Keratinocyte (primary cell): ENCODE measurements around the gene SLCO3A1. TPM values are rescaled to one million over a fixed set of nuclear protein-coding genes. Genes with fewer than 3 reads are reported as not detected.

Source experiments
- DNase-seq: peaks from one replicate; pipeline ENCODE4 v3.0.0-alpha.2; 2011; ENCODE audit warnings: low read depth, missing footprints, low spot score
- FAIRE-seq: peaks from 2 replicates; lab custom pipeline; 2011; peaks lifted over from hg19 to GRCh38; lab: Jason Lieb, UNC
- H2AFZ ChIP-seq: 2 replicates; pipeline ENCODE4 v1.6.0; 2012; ENCODE audit warnings: low read length, control low read depth, inconsistent platforms; ENCODE audit not compliant: control insufficient read depth
- H3K27ac ChIP-seq: 2 replicates; pipeline ENCODE4 v1.5.1; 2011; ENCODE audit warnings: low read length; ENCODE audit not compliant: control insufficient read depth, insufficient read depth
- H3K27me3 ChIP-seq: 3 replicates; pipeline ENCODE4 v1.6.0; 2011; ENCODE audit warnings: low read length; ENCODE audit not compliant: control insufficient read depth, insufficient read depth; ENCODE audit errors: extremely low read depth
- H3K36me3 ChIP-seq, 2 experiments: 2 replicates in 1 of 2; 3 replicates in 1 of 2; pipeline ENCODE4 v1.5.1; 2011; ENCODE audit warnings: low read length in 2 of 2, mild to moderate bottlenecking in 1 of 2; ENCODE audit not compliant: control insufficient read depth in 2 of 2, insufficient read depth in 2 of 2; ENCODE audit errors: extremely low read depth in 1 of 2
- H3K4me1 ChIP-seq: 3 replicates; pipeline ENCODE4 v1.5.1; 2011; ENCODE audit warnings: low read length; ENCODE audit not compliant: control insufficient read depth, insufficient read depth; ENCODE audit errors: extremely low read depth
- H3K4me2 ChIP-seq: 3 replicates; pipeline ENCODE4 v1.6.0; 2011; ENCODE audit warnings: low read depth, low read length; ENCODE audit not compliant: control insufficient read depth, insufficient read depth; ENCODE audit errors: extremely low read depth
- H3K4me3 ChIP-seq, 3 experiments: fragments of 200-600 bp in 1 of 3; sonication (generic) in 1 of 3; 2 replicates in 2 of 3; 3 replicates in 1 of 3; pipeline ENCODE4 v1.5.1; 2011 to 2016; ENCODE audit warnings: low read length in 3 of 3, mild to moderate bottlenecking in 3 of 3, control low read depth in 2 of 3, inconsistent platforms in 1 of 3, low read depth in 1 of 3, mixed read lengths in 1 of 3, mixed run types in 1 of 3, moderate library complexity in 1 of 3; ENCODE audit not compliant: control insufficient read depth in 2 of 3, insufficient read depth in 2 of 3; ENCODE audit errors: extremely low read depth in 1 of 3
- H3K79me2 ChIP-seq: 2 replicates; pipeline ENCODE4 v1.6.0; 2012; ENCODE audit warnings: low read length; ENCODE audit not compliant: control insufficient read depth, insufficient read depth
- H3K9ac ChIP-seq: 3 replicates; pipeline ENCODE4 v1.6.0; 2011; ENCODE audit warnings: low read length; ENCODE audit not compliant: control insufficient read depth, insufficient read depth; ENCODE audit errors: extremely low read depth
- H3K9me1 ChIP-seq: 3 replicates; pipeline ENCODE4 v1.6.0; 2011; ENCODE audit warnings: low read length; ENCODE audit not compliant: control insufficient read depth, insufficient read depth; ENCODE audit errors: extremely low read depth
- H3K9me3 ChIP-seq: 2 replicates; pipeline ENCODE4 v1.5.1; 2012; ENCODE audit warnings: low read depth, low read length; ENCODE audit not compliant: control insufficient read depth
- H4K20me1 ChIP-seq: 3 replicates; pipeline ENCODE4 v1.6.0; 2011; ENCODE audit warnings: low read length; ENCODE audit not compliant: control insufficient read depth, insufficient read depth; ENCODE audit errors: extremely low read depth
- EZH2 ChIP-seq: IDR thresholded peaks from one replicate; pipeline ENCODE4 v1.6.1; 2012; ENCODE audit warnings: inconsistent platforms, mild to moderate bottlenecking, low read length, moderate library complexity
- dilution Hi-C: fragments of 300-500 bp; cut with MboI; formaldehyde crosslinking; loops from one replicate; pipeline ENCODE4 v1.7.0; 2020; ENCODE audit warnings: low sequenced_read_pairs; ENCODE audit not compliant: extremely low pct_ligation_motif_present
- polyA plus RNA-seq, 5 experiments: library from polyadenylated mRNA; depleted of rRNA in 3 of 5; stranded (reverse) in 3 of 5; stranded (forward) in 1 of 5; unstranded in 1 of 5; fragments of >200 nt; gene quantifications; 1 replicate in 1 of 5; 2 replicates in 3 of 5; 3 replicates in 1 of 5; pipeline versions ENCODE4 v1.2.1 to v1.2.3, GENCODE V29; 2011 to 2012; ENCODE audit warnings: missing spikeins in 2 of 5, low read depth in 1 of 5, low replicate concordance in 1 of 5
- TF ChIP-seq, protein P1 (sequence below), 3 experiments: IDR thresholded peaks in 1 of 3; conservative IDR thresholded peaks in 1 of 3; optimal IDR thresholded peaks in 1 of 3; 2 replicates in 2 of 3; 3 replicates in 1 of 3; pipeline versions ENCODE3 to v1.5.1; 2011; ENCODE audit warnings: low read length in 3 of 3, mild to moderate bottlenecking in 3 of 3, moderate library complexity in 2 of 3, control low read depth in 1 of 3, inconsistent platforms in 1 of 3; ENCODE audit not compliant: insufficient read depth in 2 of 3; ENCODE audit errors: extremely low read depth in 1 of 3

Gene SLCO3A1
- polyA plus RNA-seq, 1 donor (not counting 4 experiments of a cell fraction or from before 2014, with no cell fraction given) = 21.3 TPM

DNA sequence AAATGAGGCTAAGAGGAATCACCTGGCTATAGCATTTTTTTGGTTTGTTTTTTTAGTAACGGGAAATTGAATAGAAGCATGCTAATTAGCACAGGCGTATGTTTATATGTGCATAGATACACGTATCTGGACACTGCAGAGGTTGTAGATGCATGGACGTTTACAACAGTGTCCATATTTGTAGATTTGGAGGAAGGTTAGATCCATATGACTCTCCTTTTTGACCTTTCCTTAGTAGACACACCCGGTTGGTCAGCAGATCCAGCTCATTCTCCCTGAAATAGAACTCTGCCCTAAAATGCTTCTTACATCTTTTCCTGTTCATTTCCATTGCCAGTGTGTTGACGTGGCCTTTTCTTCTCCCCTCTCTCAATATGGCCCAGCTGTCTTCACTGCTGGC, 60.1 kb downstream of the SLCO3A1 start:
- H3K4me3 ChIP-seq = no peak overlapping the region
- FAIRE-seq = no peak
- H3K4me1 ChIP-seq = peaks cover 8% of the 10 kb centered on the region
- H3K79me2 ChIP-seq = peaks cover 9% of the 10 kb centered on the region
- dilution Hi-C loops = no loop called here
- peaks cover 3 to 4% of the 10 kb centered on the region in 2 experiments for H3K36me3 ChIP-seq
- H3K4me2 ChIP-seq = no peak overlapping the region
- H3K27ac ChIP-seq = no peak overlapping the region
- H4K20me1 ChIP-seq = no peaks in the 10 kb centered on the region
- H3K9me3 ChIP-seq = no peaks in the 10 kb centered on the region
- H3K9me1 ChIP-seq = no peaks in the 10 kb centered on the region
- no peak overlapping the region for H3K9ac ChIP-seq
- H2AFZ ChIP-seq = no peak overlapping the region
- TF ChIP-seq EZH2 = no peak
- TF ChIP-seq, protein P1, sequence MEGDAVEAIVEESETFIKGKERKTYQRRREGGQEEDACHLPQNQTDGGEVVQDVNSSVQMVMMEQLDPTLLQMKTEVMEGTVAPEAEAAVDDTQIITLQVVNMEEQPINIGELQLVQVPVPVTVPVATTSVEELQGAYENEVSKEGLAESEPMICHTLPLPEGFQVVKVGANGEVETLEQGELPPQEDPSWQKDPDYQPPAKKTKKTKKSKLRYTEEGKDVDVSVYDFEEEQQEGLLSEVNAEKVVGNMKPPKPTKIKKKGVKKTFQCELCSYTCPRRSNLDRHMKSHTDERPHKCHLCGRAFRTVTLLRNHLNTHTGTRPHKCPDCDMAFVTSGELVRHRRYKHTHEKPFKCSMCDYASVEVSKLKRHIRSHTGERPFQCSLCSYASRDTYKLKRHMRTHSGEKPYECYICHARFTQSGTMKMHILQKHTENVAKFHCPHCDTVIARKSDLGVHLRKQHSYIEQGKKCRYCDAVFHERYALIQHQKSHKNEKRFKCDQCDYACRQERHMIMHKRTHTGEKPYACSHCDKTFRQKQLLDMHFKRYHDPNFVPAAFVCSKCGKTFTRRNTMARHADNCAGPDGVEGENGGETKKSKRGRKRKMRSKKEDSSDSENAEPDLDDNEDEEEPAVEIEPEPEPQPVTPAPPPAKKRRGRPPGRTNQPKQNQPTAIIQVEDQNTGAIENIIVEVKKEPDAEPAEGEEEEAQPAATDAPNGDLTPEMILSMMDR (optimal IDR thresholded peaks at IDR 0.05 in 1 of 3, IDR thresholded peaks at IDR 0.05 in 1 of 3, conservative IDR thresholded peaks at IDR 0.05 in 1 of 3; ENCODE audit: extremely low read depth in 1 of 3, insufficient read depth in 2 of 3, low read length in 3 of 3) = no peak
- DNase-seq = no peak
- no peaks in the 10 kb centered on the region for H3K27me3 ChIP-seq

DNA sequence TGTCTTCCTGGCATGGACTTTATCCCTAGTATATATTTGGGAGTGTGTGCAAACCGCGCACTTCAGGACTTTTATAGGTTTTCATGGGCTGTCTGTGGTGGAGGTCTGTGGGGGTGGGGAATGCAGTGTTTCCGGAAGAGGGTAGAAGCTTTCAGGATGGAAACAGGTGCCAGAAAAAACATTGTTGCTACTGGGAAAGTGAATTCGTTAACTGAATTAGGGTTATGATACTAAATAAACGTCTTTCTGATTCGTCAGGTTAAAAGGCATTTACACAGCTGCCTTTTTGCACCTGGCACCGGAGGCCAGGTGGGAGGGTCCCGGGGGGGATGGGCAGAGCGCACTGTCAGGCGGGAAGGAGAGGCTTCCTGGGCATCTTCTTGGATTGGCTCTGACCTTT, 62.1 kb downstream of the SLCO3A1 start:
- Histone ChIP-seq H3K4me3 (no peak overlapping the region), H3K79me2 (peaks cover 23% of the 10 kb centered on the region), H3K9me1 (peaks cover 2% of the 10 kb centered on the region), H2AFZ (no peak overlapping the region), H3K27ac (no peak overlapping the region), H3K4me1 (peaks cover 8% of the 10 kb centered on the region), H4K20me1 (no peaks in the 10 kb centered on the region), H3K9ac (no peak overlapping the region), H3K9me3 (no peaks in the 10 kb centered on the region), H3K36me3 (peaks cover 2 to 3% of the 10 kb centered on the region in 2 experiments), H3K4me2 (no peak overlapping the region), H3K27me3 (no peaks in the 10 kb centered on the region)
- dilution Hi-C loops = no loop called here
- DNase-seq (no peak), FAIRE-seq (no peak)
- TF ChIP-seq EZH2 = no peak
- TF ChIP-seq, protein P1 (optimal IDR thresholded peaks at IDR 0.05 in 1 of 3, IDR thresholded peaks at IDR 0.05 in 1 of 3, conservative IDR thresholded peaks at IDR 0.05 in 1 of 3; ENCODE audit: extremely low read depth in 1 of 3, insufficient read depth in 2 of 3, low read length in 3 of 3) = no peak
